SJSA1 (cell line): ENCODE measurements around the gene CSAG1. TPM values are rescaled to one million over a fixed set of nuclear protein-coding genes. Genes with fewer than 3 reads are reported as not detected.
"Not testable (repeated sequence)": the region's sequence is repeated elsewhere in the genome, so short reads cannot be mapped to it uniquely, and the experiment has no call there.

Experiments used
- DNase-seq, 2 experiments: peaks; one replicate each; pipeline ENCODE4 v3.0.0-alpha.2; 2015 to 2020; ENCODE audit warnings: low spot score in 2 of 2, low read depth in 1 of 2
- H3K27ac ChIP-seq: fragments of 250-450 bp; sonication (Bioruptor Pico); 2 replicates; pipeline ENCODE4 v1.5.1; 2020; ENCODE audit warnings: mild to moderate bottlenecking, moderate library complexity
- H3K27me3 ChIP-seq: fragments of 250-450 bp; sonication (Bioruptor Pico); replicated peaks from 2 replicates; pipeline ENCODE4 v1.5.1; 2020; ENCODE audit warnings: mild to moderate bottlenecking, moderate library complexity
- H3K36me3 ChIP-seq: fragments of 250-450 bp; sonication (Bioruptor Pico); 2 replicates; pipeline ENCODE4 v1.5.1; 2020; ENCODE audit warnings: mild to moderate bottlenecking
- H3K4me1 ChIP-seq: fragments of 250-450 bp; sonication (Bioruptor Pico); replicated peaks from 2 replicates; pipeline ENCODE4 v1.6.1; 2021; ENCODE audit warnings: mild to moderate bottlenecking
- H3K4me3 ChIP-seq: fragments of 250-450 bp; sonication (Bioruptor Pico); 2 replicates; pipeline ENCODE4 v1.5.1; 2020; ENCODE audit warnings: mild to moderate bottlenecking
- H3K9me3 ChIP-seq: fragments of 250-450 bp; sonication (Bioruptor Pico); replicated peaks from 2 replicates; pipeline ENCODE4 v1.5.1; 2020; ENCODE audit warnings: mild to moderate bottlenecking
- total RNA-seq: library from RNA; depleted of rRNA; stranded (reverse); fragments of >200 nt; shearing (Covaris generic); gene quantifications from 2 replicates; pipeline ENCODE4 v1.2.3, GENCODE V29; 2014; rRNA removed

Gene CSAG1
- total RNA-seq, 1 experiment from 2014 or later, result not detected

DNA sequence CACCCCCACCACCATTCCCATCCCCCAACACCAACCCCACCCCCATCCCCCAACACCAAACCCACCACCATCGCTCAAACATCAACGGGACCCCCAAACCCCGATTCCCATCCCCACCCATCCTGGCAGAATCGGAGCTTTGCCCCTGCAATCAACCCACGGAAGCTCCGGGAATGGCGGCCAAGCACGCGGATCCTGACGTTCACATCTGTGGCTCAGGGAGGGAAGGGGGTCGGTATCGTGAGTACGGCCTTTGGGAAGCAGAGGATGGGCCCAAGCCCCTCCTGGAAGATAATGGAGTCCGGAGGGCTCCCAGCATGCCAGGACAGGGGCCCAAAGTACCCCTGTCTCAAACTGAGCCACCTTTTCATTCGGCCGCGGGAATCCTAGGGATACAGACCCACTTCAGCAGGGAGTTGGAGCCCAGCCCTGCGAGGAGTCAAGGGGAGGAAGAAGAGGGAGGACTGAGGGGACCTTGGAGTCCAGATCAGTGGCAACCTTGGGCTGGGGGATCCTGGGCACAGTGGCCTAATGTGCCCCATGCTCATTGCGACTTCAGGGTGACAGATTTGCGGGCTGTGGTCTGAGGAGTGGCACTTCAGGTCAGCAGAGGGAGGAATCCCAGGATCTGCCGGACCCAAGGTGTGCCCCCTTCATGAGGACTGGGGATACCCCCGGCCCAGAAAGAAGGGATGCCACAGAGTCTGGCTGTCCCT, 780 bp upstream of the CSAG1 start:
- not testable (repeated sequence) for H3K36me3 ChIP-seq, H3K27me3 ChIP-seq, H3K27ac ChIP-seq, H3K9me3 ChIP-seq, H3K4me3 ChIP-seq, DNase-seq, H3K4me1 ChIP-seq

DNA sequence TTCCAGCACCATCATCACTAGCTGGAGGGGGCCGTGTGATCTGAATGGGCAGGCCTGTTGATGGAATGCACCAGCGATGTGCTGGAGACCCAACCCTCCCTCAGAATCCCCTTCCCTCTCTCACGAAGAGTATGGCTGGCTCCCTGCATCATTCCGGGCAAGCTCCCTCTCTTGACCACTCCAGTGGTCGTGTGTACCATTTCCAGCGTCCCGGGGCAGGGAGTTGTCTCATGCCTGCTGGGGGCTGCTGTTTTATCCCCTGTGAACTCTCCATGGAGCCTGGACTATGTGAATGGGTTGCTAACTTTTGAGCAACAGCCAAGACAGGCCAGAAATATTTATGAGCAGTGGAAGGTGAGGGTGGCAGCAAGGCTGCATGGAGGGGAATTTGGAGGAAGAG, 8.1 kb downstream of the CSAG1 start:
- Histone ChIP-seq H3K9me3 (no peaks in the 10 kb centered on the region), H3K4me1 (no peaks in the 10 kb centered on the region), H3K36me3 (no peaks in the 10 kb centered on the region), H3K27ac (no peak overlapping the region), H3K27me3 (no peaks in the 10 kb centered on the region), H3K4me3 (no peak overlapping the region)
- no peak for DNase-seq

DNA sequence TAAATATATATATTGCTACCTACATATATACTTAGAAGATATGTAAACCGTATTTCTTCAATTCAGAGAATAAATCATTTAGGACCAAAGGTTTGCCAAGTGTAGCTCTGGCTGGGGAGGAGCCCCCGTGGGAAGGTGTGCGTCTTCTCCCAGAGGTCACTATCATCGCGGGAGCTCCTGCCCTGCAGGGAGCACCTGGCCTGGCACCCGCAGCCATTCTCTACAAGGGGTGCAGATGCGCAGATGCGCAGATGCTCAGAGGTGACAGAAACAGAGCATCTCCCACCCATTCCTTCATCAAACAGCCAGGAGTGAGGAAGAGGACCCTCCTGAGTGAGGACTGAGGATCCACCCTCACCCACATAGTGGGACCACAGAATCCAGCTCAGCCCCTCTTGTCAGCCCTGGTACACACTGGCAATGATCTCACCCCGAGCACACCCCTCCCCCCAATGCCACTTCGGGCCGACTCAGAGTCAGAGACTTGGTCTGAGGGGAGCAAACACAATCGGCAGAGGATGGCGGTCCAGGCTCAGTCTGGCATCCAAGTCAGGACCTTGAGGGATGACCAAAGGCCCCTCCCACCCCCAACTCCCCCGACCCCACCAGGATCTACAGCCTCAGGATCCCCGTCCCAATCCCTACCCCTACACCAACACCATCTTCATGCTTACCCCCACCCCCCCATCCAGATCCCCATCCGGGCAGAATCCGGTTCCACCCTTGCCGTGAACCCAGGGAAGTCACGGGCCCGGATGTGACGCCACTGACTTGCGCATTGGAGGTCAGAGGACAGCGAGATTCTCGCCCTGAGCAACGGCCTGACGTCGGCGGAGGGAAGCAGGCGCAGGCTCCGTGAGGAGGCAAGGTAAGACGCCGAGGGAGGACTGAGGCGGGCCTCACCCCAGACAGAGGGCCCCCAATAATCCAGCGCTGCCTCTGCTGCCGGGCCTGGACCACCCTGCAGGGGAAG, 19.4 kb downstream of the CSAG1 start, which contains the start of gene MAGEA2B:
Gene MAGEA2B, plus strand, starts transcription at position 814 of the 973 bp plus-strand sequence. CDS start 2,479 bp downstream, outside the sequence.
- not testable (repeated sequence) for H3K36me3 ChIP-seq, H3K4me1 ChIP-seq, H3K9me3 ChIP-seq, H3K4me3 ChIP-seq, H3K27me3 ChIP-seq, DNase-seq, H3K27ac ChIP-seq

DNA sequence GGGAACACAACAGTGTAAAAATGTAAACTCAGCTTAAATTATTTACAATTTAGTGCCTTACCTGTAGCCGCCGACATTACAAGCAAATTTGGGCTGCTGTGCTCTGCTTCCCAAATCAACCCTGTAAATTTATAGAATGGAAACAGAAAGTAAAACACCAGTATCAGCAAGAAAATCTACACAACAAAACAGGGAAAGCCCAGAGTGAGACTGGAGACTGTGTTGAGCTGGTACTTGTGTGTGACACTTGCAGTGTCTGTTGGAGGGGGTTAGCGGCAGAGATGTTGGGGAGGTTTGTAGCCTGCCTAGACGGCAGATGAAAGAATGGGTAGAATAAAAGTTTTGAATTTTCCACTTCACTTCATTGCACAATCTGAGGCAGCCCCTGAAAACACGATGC, 20.3 kb downstream of the CSAG1 start:
- not testable (repeated sequence) for H3K4me3 ChIP-seq, H3K4me1 ChIP-seq, H3K27ac ChIP-seq, DNase-seq, H3K9me3 ChIP-seq, H3K36me3 ChIP-seq, H3K27me3 ChIP-seq

DNA sequence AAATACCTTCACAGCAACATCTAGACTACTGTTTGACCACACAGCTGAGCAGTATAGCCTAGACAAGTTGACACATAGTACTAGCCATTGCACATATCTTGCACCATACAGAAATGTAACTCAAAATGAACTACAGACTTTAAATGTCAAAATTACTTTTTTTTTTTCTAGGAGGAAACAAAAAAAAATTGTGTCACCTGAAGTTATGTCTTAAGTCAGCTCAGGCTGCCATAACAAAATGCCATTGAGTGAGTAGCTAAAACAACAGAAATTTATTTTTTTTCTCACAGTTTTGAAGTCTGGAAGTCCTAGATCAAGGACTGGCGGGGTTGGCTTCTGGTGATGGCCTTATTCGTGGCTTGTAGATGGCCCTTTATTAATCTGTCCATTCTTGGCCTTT, 24.3 kb downstream of the CSAG1 start, which contains the start of gene CSAG2:
Gene CSAG2, minus strand, starts transcription at position 101 of the 400 bp plus-strand sequence. CDS start 161 bp downstream, outside the sequence.
- not testable (repeated sequence) for DNase-seq, H3K27me3 ChIP-seq, H3K4me1 ChIP-seq, H3K36me3 ChIP-seq, H3K27ac ChIP-seq, H3K9me3 ChIP-seq, H3K4me3 ChIP-seq

DNA sequence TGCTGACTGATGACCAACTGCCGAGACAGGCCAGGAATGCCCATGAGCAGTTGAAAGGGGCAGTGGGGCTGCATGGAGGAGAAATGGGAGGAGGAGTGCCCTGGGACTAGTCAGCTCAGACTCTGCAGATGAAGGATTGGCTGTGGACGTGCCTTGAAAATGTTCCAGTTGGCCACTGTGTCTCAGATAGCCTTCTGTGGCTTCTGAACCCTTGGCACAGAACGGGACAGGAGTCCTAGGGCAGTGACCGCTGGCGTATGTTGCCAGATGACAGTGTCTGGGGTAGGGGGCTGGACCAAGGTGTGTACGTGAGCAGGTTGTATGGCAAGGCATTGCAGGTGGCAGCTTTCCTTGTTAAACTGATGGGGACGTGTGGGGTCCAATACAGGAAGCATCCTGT, 27.0 kb downstream of the CSAG1 start:
- H3K27me3 ChIP-seq, H3K9me3 ChIP-seq, H3K27ac ChIP-seq, DNase-seq, H3K4me1 ChIP-seq, H3K4me3 ChIP-seq, H3K36me3 ChIP-seq: not testable (repeated sequence)

DNA sequence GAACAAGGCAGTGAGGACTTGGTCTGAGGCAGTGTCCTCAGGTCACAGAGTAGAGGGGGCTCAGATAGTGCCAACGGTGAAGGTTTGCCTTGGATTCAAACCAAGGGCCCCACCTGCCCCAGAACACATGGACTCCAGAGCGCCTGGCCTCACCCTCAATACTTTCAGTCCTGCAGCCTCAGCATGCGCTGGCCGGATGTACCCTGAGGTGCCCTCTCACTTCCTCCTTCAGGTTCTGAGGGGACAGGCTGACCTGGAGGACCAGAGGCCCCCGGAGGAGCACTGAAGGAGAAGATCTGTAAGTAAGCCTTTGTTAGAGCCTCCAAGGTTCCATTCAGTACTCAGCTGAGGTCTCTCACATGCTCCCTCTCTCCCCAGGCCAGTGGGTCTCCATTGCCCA, 33.1 kb downstream of the CSAG1 start:
- not testable (repeated sequence) for H3K27me3 ChIP-seq, H3K27ac ChIP-seq, H3K4me3 ChIP-seq, H3K9me3 ChIP-seq, DNase-seq, H3K4me1 ChIP-seq, H3K36me3 ChIP-seq

DNA sequence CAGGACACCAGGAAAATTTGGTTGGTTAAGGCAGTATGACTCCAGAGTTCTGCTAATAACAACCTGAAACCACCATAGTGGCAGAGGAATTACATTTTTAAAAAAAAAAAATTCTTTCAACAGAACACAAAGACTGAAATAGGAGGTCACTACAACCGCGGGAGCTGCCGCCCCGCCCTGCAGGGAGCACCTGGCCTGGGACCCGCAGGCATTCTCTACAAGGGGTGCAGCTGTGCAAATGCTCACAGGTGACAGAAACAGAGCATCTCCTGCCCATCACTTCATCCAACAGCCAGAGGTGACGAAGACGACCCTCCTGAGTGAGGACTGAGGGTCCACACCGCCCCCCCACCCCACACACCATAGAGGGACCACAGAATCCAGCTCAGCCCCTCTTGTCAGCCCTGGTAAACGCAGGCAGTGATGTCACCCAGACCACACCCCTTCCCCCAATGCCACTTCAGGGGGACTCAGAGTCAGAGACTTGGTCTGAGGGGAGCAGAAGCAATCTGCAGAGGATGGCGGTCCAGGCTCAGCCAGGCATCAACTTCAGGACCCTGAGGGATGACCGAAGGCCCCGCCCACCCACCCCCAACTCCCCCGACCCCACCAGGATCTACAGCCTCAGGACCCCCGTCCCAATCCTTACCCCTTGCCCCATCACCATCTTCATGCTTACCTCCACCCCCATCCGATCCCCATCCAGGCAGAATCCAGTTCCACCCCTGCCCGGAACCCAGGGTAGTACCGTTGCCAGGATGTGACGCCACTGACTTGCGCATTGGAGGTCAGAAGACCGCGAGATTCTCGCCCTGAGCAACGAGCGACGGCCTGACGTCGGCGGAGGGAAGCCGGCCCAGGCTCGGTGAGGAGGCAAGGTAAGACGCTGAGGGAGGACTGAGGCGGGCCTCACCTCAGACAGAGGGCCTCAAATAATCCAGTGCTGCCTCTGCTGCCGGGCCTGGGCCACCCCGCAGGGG, 35.3 kb downstream of the CSAG1 start, which contains the start of gene MAGEA3:
Gene MAGEA3, plus strand, starts transcription at position 843 of the 980 bp plus-strand sequence. CDS start 2,039 bp downstream, outside the sequence.
- H3K27ac ChIP-seq, H3K27me3 ChIP-seq, H3K4me3 ChIP-seq, H3K9me3 ChIP-seq, DNase-seq, H3K4me1 ChIP-seq, H3K36me3 ChIP-seq: not testable (repeated sequence)

DNA sequence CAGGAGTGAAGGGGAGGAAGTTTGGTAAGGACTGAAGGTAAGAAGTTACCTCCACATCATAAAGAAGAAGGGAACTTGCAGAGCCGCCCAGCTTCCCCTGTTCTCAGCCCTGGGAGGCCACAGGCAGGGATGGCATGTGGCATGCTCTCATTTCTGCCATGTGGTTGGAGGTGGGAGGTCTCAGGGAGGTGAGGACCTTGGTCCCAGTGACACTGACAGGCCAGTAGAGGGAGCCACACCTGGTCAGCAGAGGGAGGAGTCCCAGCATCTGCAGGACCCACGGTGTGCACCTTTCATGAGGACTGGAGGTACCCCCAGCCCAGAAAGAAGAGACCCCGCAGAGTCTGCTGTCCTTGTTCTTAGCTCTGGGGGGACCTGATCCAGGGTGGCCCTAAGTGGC, 52.5 kb downstream of the CSAG1 start:
- not testable (repeated sequence) for H3K9me3 ChIP-seq, H3K36me3 ChIP-seq, H3K4me1 ChIP-seq, H3K27me3 ChIP-seq, H3K4me3 ChIP-seq, H3K27ac ChIP-seq, DNase-seq

Other genes with a start within 250 kb of the CSAG1 start
- gene GABRQ, start 95.8 kb downstream of the CSAG1 start, total RNA-seq, result 0.11 TPM in 1 of 2 replicates, not detected in the other
- gene MAGEA3, start 34.9 kb downstream of the CSAG1 start, total RNA-seq, result 0.34 TPM in 1 of 2 replicates, not detected in the other
- not detected in 2 replicates for gene CSAG2, start 24.4 kb downstream of the CSAG1 start, total RNA-seq
- gene MAGEA2B, start 19.1 kb downstream of the CSAG1 start, total RNA-seq, result not detected in 2 replicates
- not detected in 2 replicates for gene MAGEA12, start within 50 bp of the CSAG1 start, total RNA-seq
- gene MAGEA2, start 20.1 kb upstream of the CSAG1 start, total RNA-seq, result not detected in 2 replicates
- not detected in 2 replicates for gene CSAG3, start 25.5 kb upstream of the CSAG1 start, total RNA-seq
- gene MAGEA6, start 36.0 kb upstream of the CSAG1 start, total RNA-seq, result 0.08 TPM in 1 of 2 replicates, not detected in the other
- gene CETN2, start 97.0 kb upstream of the CSAG1 start, total RNA-seq, result 33.8 and 53.2 TPM in 2 replicates
- 6.8 and 12.7 TPM in 2 replicates for gene NSDHL, start 97.3 kb upstream of the CSAG1 start, total RNA-seq
- gene ZNF185, start 164.3 kb upstream of the CSAG1 start, total RNA-seq, result 9.8 and 10.1 TPM in 2 replicates